IMR-90 (cell line): ENCODE measurements around the gene ITSN1. TPM values are rescaled to one million over a fixed set of nuclear protein-coding genes. Genes with fewer than 3 reads are reported as not detected.

Experiments used
- ATAC-seq: fragments of 200-7000 bp; cut with Tn5 transposase; 2 replicates; pipeline ENCODE4 v1.9.1; 2020; ENCODE audit warnings: low read depth, mild to moderate bottlenecking, moderate library complexity
- BruUV-seq: library from RNA; stranded (reverse); fragments of 400-500 nt; replicated peaks from 2 replicates; lab custom pipeline; 2021; lab: Mats Ljungman, UMichigan
- CTCF ChIA-PET: fragments of 300-600 bp; formaldehyde crosslinking; extraction: SDS; loops from one replicate; lab custom pipeline; 2021; ENCODE audit warnings: antibody characterized with exemption; lab: Yijun Ruan, JAX
- POLR2A ChIA-PET: fragments of 300-600 bp; sonication (Branson Sonifier 250); formaldehyde crosslinking; loops from one replicate; lab custom pipeline; 2022; ENCODE audit warnings: antibody characterized with exemption; ENCODE audit not compliant: unreplicated experiment; lab: Charles Lee
- DNase-seq: peaks from one replicate; pipeline ENCODE4 v3.0.0; 2013
- H2AFZ ChIP-seq: replicated peaks from 2 replicates; pipeline ENCODE3; 2013; ENCODE audit warnings: low read length, mild to moderate bottlenecking; ENCODE audit not compliant: poor library complexity
- H2AK5ac ChIP-seq: 2 replicates; pipeline ENCODE4 v1.6.1; 2013; ENCODE audit warnings: low read depth, low read length, inconsistent platforms
- H2AK9ac ChIP-seq: replicated peaks from 2 replicates; pipeline ENCODE3; 2013; ENCODE audit warnings: mild to moderate bottlenecking, low read depth, low read length, moderate library complexity; ENCODE audit not compliant: poor library complexity
- H2BK120ac ChIP-seq: 2 replicates; pipeline ENCODE4 v1.6.1; 2013; ENCODE audit warnings: low read depth, low read length, inconsistent platforms
- H2BK15ac ChIP-seq: 3 replicates; pipeline ENCODE4 v1.6.1; 2013; ENCODE audit warnings: low read depth, low read length, inconsistent platforms
- H2BK20ac ChIP-seq: 2 replicates; pipeline ENCODE4 v1.6.1; 2013; ENCODE audit warnings: low read depth, mild to moderate bottlenecking, inconsistent platforms, low read length, moderate library complexity
- H2BK5ac ChIP-seq: 2 replicates; pipeline ENCODE4 v1.6.1; 2013; ENCODE audit warnings: mild to moderate bottlenecking, low read depth, low read length, inconsistent platforms; ENCODE audit not compliant: poor library complexity, severe bottlenecking
- H3K14ac ChIP-seq: replicated peaks from 2 replicates; pipeline ENCODE4 v1.6.1; 2013; ENCODE audit warnings: low read depth, low read length, inconsistent platforms
- H3K18ac ChIP-seq: 2 replicates; pipeline ENCODE4 v1.6.1; 2013; ENCODE audit warnings: low read depth, low read length, control low read depth
- H3K23ac ChIP-seq: 2 replicates; pipeline ENCODE4 v1.6.1; 2013; ENCODE audit warnings: low read depth, low read length, inconsistent platforms
- H3K27ac ChIP-seq: 2 replicates; pipeline ENCODE4 v1.5.1; 2013; ENCODE audit warnings: mild to moderate bottlenecking, control low read depth, low read length; ENCODE audit not compliant: insufficient read depth
- H3K27me3 ChIP-seq: 2 replicates; pipeline ENCODE4 v1.6.1; 2013; ENCODE audit warnings: low read length; ENCODE audit not compliant: control insufficient read depth, insufficient read depth
- H3K36me3 ChIP-seq: 2 replicates; pipeline ENCODE4 v1.6.1; 2013; ENCODE audit warnings: low read length, mixed read lengths; ENCODE audit not compliant: control insufficient read depth, insufficient read depth
- H3K4ac ChIP-seq: 2 replicates; pipeline ENCODE4 v1.6.1; 2013; ENCODE audit warnings: low read depth, low read length, inconsistent platforms
- H3K4me1 ChIP-seq: 2 replicates; pipeline ENCODE4 v1.6.1; 2013; ENCODE audit warnings: low read length, mixed read lengths; ENCODE audit not compliant: control insufficient read depth, insufficient read depth
- H3K4me2 ChIP-seq: 2 replicates; pipeline ENCODE4 v1.6.1; 2013; ENCODE audit warnings: low read depth, mild to moderate bottlenecking, control low read depth, low read length, moderate library complexity
- H3K4me3 ChIP-seq: 2 replicates; pipeline ENCODE4 v1.5.1; 2013; ENCODE audit warnings: low read depth, mild to moderate bottlenecking, control low read depth, low read length, moderate library complexity; ENCODE audit not compliant: insufficient read depth
- H3K56ac ChIP-seq: 2 replicates; pipeline ENCODE4 v1.6.1; 2013; ENCODE audit warnings: low read length, inconsistent platforms; ENCODE audit not compliant: insufficient read depth; ENCODE audit errors: extremely low read depth
- H3K79me1 ChIP-seq, 2 experiments: 2 replicates each; pipeline ENCODE4 v1.6.1; 2013; ENCODE audit warnings: low read length in 2 of 2, inconsistent platforms in 1 of 2, low read depth in 1 of 2
- H3K9ac ChIP-seq: 2 replicates; pipeline ENCODE4 v1.6.1; 2013; ENCODE audit warnings: low read depth, low read length, control low read depth
- H3K9me1 ChIP-seq: 2 replicates; pipeline ENCODE4 v1.6.1; 2013; ENCODE audit warnings: low read length, inconsistent platforms; ENCODE audit not compliant: insufficient read depth
- H3K9me3 ChIP-seq: 2 replicates; pipeline ENCODE4 v1.6.1; 2013; ENCODE audit warnings: low read length; ENCODE audit not compliant: control insufficient read depth, insufficient read depth
- H4K20me1 ChIP-seq: 2 replicates; pipeline ENCODE4 v1.6.1; 2013; ENCODE audit warnings: low read length, inconsistent platforms; ENCODE audit not compliant: insufficient read depth
- H4K5ac ChIP-seq: 2 replicates; pipeline ENCODE4 v1.6.1; 2013; ENCODE audit warnings: mild to moderate bottlenecking, low read depth, low read length, control low read depth
- H4K8ac ChIP-seq, 2 experiments: 2 replicates each; pipeline ENCODE4 v1.6.1; 2013; ENCODE audit warnings: low read depth in 2 of 2, low read length in 2 of 2, control low read depth in 1 of 2, inconsistent platforms in 1 of 2
- H4K91ac ChIP-seq: 2 replicates; pipeline ENCODE4 v1.6.1; 2013; ENCODE audit warnings: low read depth, low read length, inconsistent platforms; ENCODE audit not compliant: insufficient read depth
- BHLHE40 ChIP-seq: fragments of 150-350 bp; IDR thresholded peaks from 2 replicates; pipeline ENCODE4 v1.6.1; 2016; ENCODE audit warnings: mild to moderate bottlenecking, low read depth, low read length
- CEBPB ChIP-seq: IDR thresholded peaks from 2 replicates; pipeline ENCODE4 v1.6.1; 2012; ENCODE audit warnings: low read depth, low read length, improper control_type of control experiment
- CHD1 ChIP-seq: IDR thresholded peaks from 2 replicates; pipeline ENCODE4 v1.6.1; 2012; ENCODE audit warnings: low read depth, low read length, improper control_type of control experiment
- FOS ChIP-seq: fragments of 150-350 bp; IDR thresholded peaks from 2 replicates; pipeline ENCODE4 v1.6.1; 2016; ENCODE audit warnings: low read depth, low read length
- MAZ ChIP-seq: IDR thresholded peaks from 2 replicates; pipeline ENCODE4 v1.6.1; 2012; ENCODE audit warnings: low read depth, mild to moderate bottlenecking, low read length, improper control_type of control experiment, moderate library complexity, borderline replicate concordance
- MXI1 ChIP-seq: IDR thresholded peaks from 2 replicates; pipeline ENCODE4 v1.6.1; 2012; ENCODE audit warnings: low read depth, mild to moderate bottlenecking, low read length, moderate library complexity, borderline replicate concordance
- NFE2L2 ChIP-seq: fragments of 150-350 bp; IDR thresholded peaks from 2 replicates; pipeline ENCODE4 v1.6.1; 2016; ENCODE audit warnings: low read depth, mild to moderate bottlenecking, low read length
- POLR2A ChIP-seq: IDR thresholded peaks from 2 replicates; pipeline ENCODE4 v1.6.1; 2012; ENCODE audit warnings: mild to moderate bottlenecking, low read depth, low read length
- RAD21 ChIP-seq: IDR thresholded peaks from 2 replicates; pipeline ENCODE4 v1.6.1; 2012; ENCODE audit warnings: low read length, improper control_type of control experiment
- RCOR1 ChIP-seq: IDR thresholded peaks from 2 replicates; pipeline ENCODE4 v1.6.1; 2012; ENCODE audit warnings: mild to moderate bottlenecking, low read length, improper control_type of control experiment; ENCODE audit not compliant: insufficient replicate concordance
- RFX5 ChIP-seq: IDR thresholded peaks from 2 replicates; pipeline ENCODE4 v1.8.0; 2012; ENCODE audit warnings: low read depth, mild to moderate bottlenecking, low read length, moderate library complexity
- SMC3 ChIP-seq: fragments of 150-350 bp; IDR thresholded peaks from 2 replicates; pipeline ENCODE4 v1.6.1; 2016; ENCODE audit warnings: low read depth, mild to moderate bottlenecking, antibody characterized with exemption, low read length, moderate library complexity
- WGBS, 2 experiments: methylation state at CpG; one replicate each; pipeline versions ENCODE4 v1.1.5 to v1.1.7; 2013; ENCODE audit warnings: missing lambda C conversion rate in 2 of 2; ENCODE audit not compliant: insufficient read length in 1 of 2; ENCODE audit errors: extremely low coverage in 2 of 2; 5-methylcytosine and 5-hydroxymethylcytosine counted together
- dilution Hi-C: fragments of 300-500 bp; cut with HindIII; formaldehyde crosslinking; loops from one replicate; pipeline ENCODE4 v1.14.3; 2018; ENCODE audit warnings: low sequenced_read_pairs; ENCODE audit not compliant: unreplicated experiment
- in situ Hi-C: fragments of 300-500 bp; cut with MboI; formaldehyde crosslinking; loops from 3 replicates; pipeline ENCODE4 v1.14.3; 2019; ENCODE audit warnings: low sequenced_read_pairs, inconsistent platforms, mixed read lengths
- intact Hi-C: fragments of 100-400 bp; cut with micrococcal nuclease; formaldehyde crosslinking; loops from 2 replicates; pipeline ENCODE4 v1.10.0; 2022
- polyA plus RNA-seq, 3 experiments: library from polyadenylated mRNA; depleted of rRNA; stranded (reverse); fragments of >200 nt; gene quantifications; 2 replicates each; pipeline ENCODE4 v1.2.3, GENCODE V29; 2012; ENCODE audit warnings: low replicate concordance in 1 of 3
- total RNA-seq: library from RNA; depleted of rRNA; stranded (reverse); fragments of >200 nt; gene quantifications from 2 replicates; pipeline ENCODE4 v1.2.3, GENCODE V29; 2012
- TF ChIP-seq, protein P1 (sequence below): fragments of 150-350 bp; IDR thresholded peaks from 2 replicates; pipeline ENCODE4 v1.6.1; 2017; ENCODE audit warnings: mild to moderate bottlenecking, antibody characterized with exemption, low read length, low read depth
- TF ChIP-seq, protein P2 (sequence below): conservative IDR thresholded peaks from 2 replicates; pipeline ENCODE4 v1.5.1; 2012; ENCODE audit warnings: mild to moderate bottlenecking, low read depth, low read length, improper control_type of control experiment
- TF ChIP-seq, protein P3 (sequence below): fragments of 150-350 bp; IDR thresholded peaks from 2 replicates; pipeline ENCODE4 v1.6.1; 2016; ENCODE audit warnings: low read depth, mild to moderate bottlenecking, low read length, moderate library complexity, borderline replicate concordance

Gene ITSN1
- total and polyA plus RNA-seq, 2 of the 4 experiments (the other 2 are of a cell fraction) = 45.4 to 62.0 TPM

DNA sequence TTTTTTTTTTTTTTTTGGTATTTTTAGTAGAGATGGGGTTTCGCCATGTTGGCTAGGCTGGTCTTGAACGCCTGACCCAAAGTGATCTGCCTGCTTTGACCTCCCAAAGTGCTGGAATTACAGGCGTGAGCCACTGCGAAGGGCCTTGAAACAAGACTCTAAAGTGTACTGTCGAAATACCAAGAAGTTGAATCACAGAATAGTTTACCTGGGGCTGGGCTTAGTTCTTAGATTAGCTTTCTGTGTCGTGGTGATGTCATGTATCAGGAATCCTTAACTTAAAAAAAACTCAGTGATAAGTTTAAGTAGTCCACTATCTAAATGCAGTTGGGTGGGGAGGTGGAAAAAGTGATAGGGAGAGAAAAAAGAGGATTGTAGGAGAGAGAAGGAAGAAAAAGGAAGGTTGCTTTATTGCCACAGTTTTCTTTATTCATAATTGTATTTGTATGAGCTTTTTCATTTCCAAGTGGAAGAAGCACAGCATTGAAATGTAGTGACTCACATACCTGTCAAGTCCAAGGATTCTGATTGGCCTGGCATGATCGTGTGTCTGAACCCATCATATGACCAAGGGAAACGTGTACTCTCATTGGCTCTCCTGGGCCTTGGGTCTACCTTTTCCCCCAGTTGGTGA is 13.4 kb downstream of the ITSN1 start:
- Histone ChIP-seq H4K20me1 (peaks cover 16% of the 10 kb centered on the region; the same call in 1 of the 2 replicates), H3K27me3 (no peaks in the 10 kb centered on the region), H3K4me1 (peaks cover 11% of the 10 kb centered on the region), H4K91ac (peak overlapping the region; percentile 85), H3K4ac (peak overlapping the region; percentile 93), H4K5ac (peak overlapping the region; percentile 94), H3K18ac (peak overlapping the region; percentile 93), H3K9me1 (peaks cover 13% of the 10 kb centered on the region), H2AFZ (no peak overlapping the region), H3K4me2 (peak overlapping the region; percentile 57), H2AK9ac (no peak overlapping the region), H2BK20ac (peak overlapping the region; percentile 91), H3K14ac (peak overlapping the region; percentile 40), H3K27ac (peak overlapping the region; percentile 92), H3K23ac (peak overlapping the region; percentile 32; the same call in 1 of the 2 replicates), H3K79me1 (peaks cover 42 to 70% of the 10 kb centered on the region in 2 experiments), H2BK15ac (peak overlapping the region; percentile 93), H3K4me3 (no peak overlapping the region), H2BK120ac (peak overlapping the region; percentile 92), H2AK5ac (peak overlapping the region; percentile 92), H3K36me3 (no peaks in the 10 kb centered on the region), H3K56ac (peak overlapping the region; percentile 52), H2BK5ac (peak overlapping the region; percentile 95), H3K9ac (no peak overlapping the region), H3K9me3 (no peaks in the 10 kb centered on the region), H4K8ac (peak overlapping the region; percentile 18 to 89)
- no TSS peak for BruUV-seq
- dilution Hi-C loops = no loop called here
- intact Hi-C loops = loop anchor here (2.0 kb wide), 1 partner anchor 29 kb away; no protein-coding TSS in a partner anchor
- WGBS, 2 experiments = no CpG with 5 or more reads among the region's 8 CpGs
- DNase-seq (peak; percentile 97), ATAC-seq (peak; percentile 88)
- ChIA-PET POLR2A (no interaction called here), CTCF (no interaction called here)
- in situ Hi-C loops = no loop called here
- TF ChIP-seq MAZ = no peak
- TF ChIP-seq FOS = peak; percentile 48
- TF ChIP-seq, protein P1, sequence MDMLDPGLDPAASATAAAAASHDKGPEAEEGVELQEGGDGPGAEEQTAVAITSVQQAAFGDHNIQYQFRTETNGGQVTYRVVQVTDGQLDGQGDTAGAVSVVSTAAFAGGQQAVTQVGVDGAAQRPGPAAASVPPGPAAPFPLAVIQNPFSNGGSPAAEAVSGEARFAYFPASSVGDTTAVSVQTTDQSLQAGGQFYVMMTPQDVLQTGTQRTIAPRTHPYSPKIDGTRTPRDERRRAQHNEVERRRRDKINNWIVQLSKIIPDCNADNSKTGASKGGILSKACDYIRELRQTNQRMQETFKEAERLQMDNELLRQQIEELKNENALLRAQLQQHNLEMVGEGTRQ = peak; percentile 64; the same call in 1 of the 2 replicates
- TF ChIP-seq CEBPB = peak; percentile 0; the same call in 1 of the 2 replicates
- peak; percentile 79 for TF ChIP-seq RCOR1
- no peak for TF ChIP-seq NFE2L2
- TF ChIP-seq SMC3 = no peak; the same call in 1 of the 2 replicates
- no peak for TF ChIP-seq MXI1
- no peak for TF ChIP-seq RAD21
- no peak for TF ChIP-seq CHD1
- TF ChIP-seq POLR2A = no peak
- TF ChIP-seq RFX5 = no peak
- TF ChIP-seq BHLHE40 = no peak
- TF ChIP-seq, protein P2, sequence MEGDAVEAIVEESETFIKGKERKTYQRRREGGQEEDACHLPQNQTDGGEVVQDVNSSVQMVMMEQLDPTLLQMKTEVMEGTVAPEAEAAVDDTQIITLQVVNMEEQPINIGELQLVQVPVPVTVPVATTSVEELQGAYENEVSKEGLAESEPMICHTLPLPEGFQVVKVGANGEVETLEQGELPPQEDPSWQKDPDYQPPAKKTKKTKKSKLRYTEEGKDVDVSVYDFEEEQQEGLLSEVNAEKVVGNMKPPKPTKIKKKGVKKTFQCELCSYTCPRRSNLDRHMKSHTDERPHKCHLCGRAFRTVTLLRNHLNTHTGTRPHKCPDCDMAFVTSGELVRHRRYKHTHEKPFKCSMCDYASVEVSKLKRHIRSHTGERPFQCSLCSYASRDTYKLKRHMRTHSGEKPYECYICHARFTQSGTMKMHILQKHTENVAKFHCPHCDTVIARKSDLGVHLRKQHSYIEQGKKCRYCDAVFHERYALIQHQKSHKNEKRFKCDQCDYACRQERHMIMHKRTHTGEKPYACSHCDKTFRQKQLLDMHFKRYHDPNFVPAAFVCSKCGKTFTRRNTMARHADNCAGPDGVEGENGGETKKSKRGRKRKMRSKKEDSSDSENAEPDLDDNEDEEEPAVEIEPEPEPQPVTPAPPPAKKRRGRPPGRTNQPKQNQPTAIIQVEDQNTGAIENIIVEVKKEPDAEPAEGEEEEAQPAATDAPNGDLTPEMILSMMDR = no peak
- TF ChIP-seq, protein P3, sequence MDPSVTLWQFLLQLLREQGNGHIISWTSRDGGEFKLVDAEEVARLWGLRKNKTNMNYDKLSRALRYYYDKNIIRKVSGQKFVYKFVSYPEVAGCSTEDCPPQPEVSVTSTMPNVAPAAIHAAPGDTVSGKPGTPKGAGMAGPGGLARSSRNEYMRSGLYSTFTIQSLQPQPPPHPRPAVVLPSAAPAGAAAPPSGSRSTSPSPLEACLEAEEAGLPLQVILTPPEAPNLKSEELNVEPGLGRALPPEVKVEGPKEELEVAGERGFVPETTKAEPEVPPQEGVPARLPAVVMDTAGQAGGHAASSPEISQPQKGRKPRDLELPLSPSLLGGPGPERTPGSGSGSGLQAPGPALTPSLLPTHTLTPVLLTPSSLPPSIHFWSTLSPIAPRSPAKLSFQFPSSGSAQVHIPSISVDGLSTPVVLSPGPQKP = no peak
